IMR-90 (cell line): ENCODE results near the gene WAC.

ENCODE experiments used
- CHD1 ChIP-seq: IDR thresholded peaks from 2 replicates; pipeline ENCODE4 v1.6.1; 2012; ENCODE audit warnings: low read depth, low read length, improper control_type of control experiment
- FOS ChIP-seq: fragments of 150-350 bp; IDR thresholded peaks from 2 replicates; pipeline ENCODE4 v1.6.1; 2016; ENCODE audit warnings: low read depth, low read length
- POLR2A ChIP-seq: IDR thresholded peaks from 2 replicates; pipeline ENCODE4 v1.6.1; 2012; ENCODE audit warnings: mild to moderate bottlenecking, low read depth, low read length
- RAD21 ChIP-seq: IDR thresholded peaks from 2 replicates; pipeline ENCODE4 v1.6.1; 2012; ENCODE audit warnings: low read length, improper control_type of control experiment
- RCOR1 ChIP-seq: IDR thresholded peaks from 2 replicates; pipeline ENCODE4 v1.6.1; 2012; ENCODE audit warnings: mild to moderate bottlenecking, low read length, improper control_type of control experiment; ENCODE audit not compliant: insufficient replicate concordance
- RFX5 ChIP-seq: IDR thresholded peaks from 2 replicates; pipeline ENCODE4 v1.8.0; 2012; ENCODE audit warnings: low read depth, mild to moderate bottlenecking, low read length, moderate library complexity
- SMC3 ChIP-seq: fragments of 150-350 bp; IDR thresholded peaks from 2 replicates; pipeline ENCODE4 v1.6.1; 2016; ENCODE audit warnings: low read depth, mild to moderate bottlenecking, antibody characterized with exemption, low read length, moderate library complexity
- TF ChIP-seq, protein P1 (sequence below): conservative IDR thresholded peaks from 2 replicates; pipeline ENCODE4 v1.5.1; 2012; ENCODE audit warnings: mild to moderate bottlenecking, low read depth, low read length, improper control_type of control experiment
- TF ChIP-seq, protein P2 (sequence below): fragments of 150-350 bp; IDR thresholded peaks from 2 replicates; pipeline ENCODE4 v1.6.1; 2017; ENCODE audit warnings: mild to moderate bottlenecking, antibody characterized with exemption, low read length, low read depth

DNA sequence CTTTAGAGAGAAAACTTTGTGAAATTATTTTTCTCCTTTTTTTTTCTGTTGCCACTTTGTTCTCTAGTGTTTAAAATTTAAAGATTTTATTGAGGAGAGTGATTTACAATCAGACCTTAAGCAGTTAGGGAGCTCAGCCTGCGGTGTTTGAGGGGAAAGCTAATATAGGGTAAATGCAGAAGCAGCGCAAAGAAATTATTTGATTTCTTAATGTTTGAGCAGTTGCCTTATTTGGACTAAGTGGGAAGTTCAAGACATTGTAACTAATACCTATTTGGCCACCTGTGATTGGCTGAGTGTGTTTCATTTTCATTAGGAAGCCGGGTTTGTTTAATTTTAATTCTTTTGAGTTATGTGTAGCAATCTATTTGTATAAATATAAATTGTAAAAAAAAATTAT, 25.3 kb downstream of the WAC start:
- TF ChIP-seq SMC3, result no peak
- TF ChIP-seq FOS, result no peak
- TF ChIP-seq, protein P1, sequence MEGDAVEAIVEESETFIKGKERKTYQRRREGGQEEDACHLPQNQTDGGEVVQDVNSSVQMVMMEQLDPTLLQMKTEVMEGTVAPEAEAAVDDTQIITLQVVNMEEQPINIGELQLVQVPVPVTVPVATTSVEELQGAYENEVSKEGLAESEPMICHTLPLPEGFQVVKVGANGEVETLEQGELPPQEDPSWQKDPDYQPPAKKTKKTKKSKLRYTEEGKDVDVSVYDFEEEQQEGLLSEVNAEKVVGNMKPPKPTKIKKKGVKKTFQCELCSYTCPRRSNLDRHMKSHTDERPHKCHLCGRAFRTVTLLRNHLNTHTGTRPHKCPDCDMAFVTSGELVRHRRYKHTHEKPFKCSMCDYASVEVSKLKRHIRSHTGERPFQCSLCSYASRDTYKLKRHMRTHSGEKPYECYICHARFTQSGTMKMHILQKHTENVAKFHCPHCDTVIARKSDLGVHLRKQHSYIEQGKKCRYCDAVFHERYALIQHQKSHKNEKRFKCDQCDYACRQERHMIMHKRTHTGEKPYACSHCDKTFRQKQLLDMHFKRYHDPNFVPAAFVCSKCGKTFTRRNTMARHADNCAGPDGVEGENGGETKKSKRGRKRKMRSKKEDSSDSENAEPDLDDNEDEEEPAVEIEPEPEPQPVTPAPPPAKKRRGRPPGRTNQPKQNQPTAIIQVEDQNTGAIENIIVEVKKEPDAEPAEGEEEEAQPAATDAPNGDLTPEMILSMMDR, result no peak
- no peak for TF ChIP-seq RAD21
- TF ChIP-seq RCOR1, result no peak
- TF ChIP-seq, protein P2, sequence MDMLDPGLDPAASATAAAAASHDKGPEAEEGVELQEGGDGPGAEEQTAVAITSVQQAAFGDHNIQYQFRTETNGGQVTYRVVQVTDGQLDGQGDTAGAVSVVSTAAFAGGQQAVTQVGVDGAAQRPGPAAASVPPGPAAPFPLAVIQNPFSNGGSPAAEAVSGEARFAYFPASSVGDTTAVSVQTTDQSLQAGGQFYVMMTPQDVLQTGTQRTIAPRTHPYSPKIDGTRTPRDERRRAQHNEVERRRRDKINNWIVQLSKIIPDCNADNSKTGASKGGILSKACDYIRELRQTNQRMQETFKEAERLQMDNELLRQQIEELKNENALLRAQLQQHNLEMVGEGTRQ, result no peak
- no peak for TF ChIP-seq POLR2A
- TF ChIP-seq CHD1, result no peak
- no peak for TF ChIP-seq RFX5
